OCI-LY3 (cell line): ENCODE measurements around the gene NEURL2.

Experiments used
- CTCF ChIP-seq: fragments of 200-600, 300-600 bp; sonication (generic); IDR thresholded peaks from 2 replicates; pipeline ENCODE4 v1.5.1; 2014; ENCODE audit warnings: antibody characterized with exemption, low read length, low read depth
- EZH2phosphoT487 ChIP-seq: fragments of 200-600 bp; shearing (Covaris generic); IDR thresholded peaks from 2 replicates; pipeline ENCODE4 v1.6.1; 2018; ENCODE audit warnings: antibody characterized with exemption, mixed run types, low read depth

- no peak for TF ChIP-seq EZH2phosphoT487
- TF ChIP-seq CTCF, result no peak
Measured at GRCh38 chr20:45935416-45936046, 44.5 kb upstream of the NEURL2 start.
